Omental fat pad (tissue), 4 donors: ENCODE results near the gene HNRNPR. TPM values are rescaled to one million over a fixed set of nuclear protein-coding genes. Genes with fewer than 3 reads are reported as not detected.

ENCODE experiments used
- ATAC-seq: fragments of 150-250 bp; one replicate; pipeline ENCODE4 v1.9.1; 2016; ENCODE audit warnings: mild to moderate bottlenecking, moderate library complexity; ENCODE audit not compliant: low FRiP score
- DNase-seq: peaks from one replicate; pipeline ENCODE4 v3.0.0-alpha.2; 2019; ENCODE audit warnings: low spot score
- total RNA-seq, 4 donors: library from RNA; depleted of rRNA; stranded (reverse); fragments of >200 nt; gene quantifications; one replicate each; pipeline ENCODE4 v1.1.0, GENCODE V29; 2016
- TF ChIP-seq, protein P1 (sequence below), 3 donors: fragments of 450-650 bp; IDR thresholded peaks; one replicate each; pipeline ENCODE4 v1.5.1; 2016 to 2017; ENCODE audit warnings: antibody characterized with exemption in 3 of 3, mild to moderate bottlenecking in 3 of 3, moderate library complexity in 2 of 3

HNRNPR gene
- total RNA-seq, 4 donors from 2014 or later, result 70.7 to 101 (median 78.8) TPM

DNA sequence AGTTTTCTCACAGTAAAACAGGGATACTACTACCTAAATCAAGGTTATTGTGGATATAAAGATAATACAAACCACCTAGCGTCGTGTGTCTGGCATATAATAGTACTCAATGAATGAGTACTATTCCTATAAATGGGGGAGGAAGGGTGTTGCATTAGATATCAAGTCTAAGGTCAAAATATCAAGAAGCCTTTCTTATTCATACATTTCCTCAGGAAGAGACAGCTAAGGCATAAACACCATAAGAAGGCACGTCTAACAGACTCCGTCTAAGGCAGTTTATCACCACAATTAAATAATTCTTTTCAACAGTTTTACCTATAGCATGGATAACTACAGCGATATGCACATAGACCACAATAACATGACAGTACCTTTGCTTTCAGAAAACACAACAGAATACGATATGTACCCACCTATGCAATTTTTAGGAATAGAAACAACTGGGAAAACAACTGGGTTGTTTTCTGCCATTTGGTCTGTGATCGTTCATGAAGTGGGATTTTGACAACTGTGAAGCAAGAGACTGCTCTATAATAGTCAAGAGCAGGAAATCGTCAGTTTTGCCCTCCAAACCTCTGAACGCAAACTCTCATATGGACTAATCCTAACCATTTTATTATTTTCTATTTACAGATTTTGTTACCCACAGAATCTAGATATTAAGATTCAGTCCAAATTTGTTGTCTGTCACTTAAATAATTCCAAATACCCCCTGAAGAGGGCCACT, 53.1 kb downstream of the HNRNPR start:
- TF ChIP-seq, protein P1, sequence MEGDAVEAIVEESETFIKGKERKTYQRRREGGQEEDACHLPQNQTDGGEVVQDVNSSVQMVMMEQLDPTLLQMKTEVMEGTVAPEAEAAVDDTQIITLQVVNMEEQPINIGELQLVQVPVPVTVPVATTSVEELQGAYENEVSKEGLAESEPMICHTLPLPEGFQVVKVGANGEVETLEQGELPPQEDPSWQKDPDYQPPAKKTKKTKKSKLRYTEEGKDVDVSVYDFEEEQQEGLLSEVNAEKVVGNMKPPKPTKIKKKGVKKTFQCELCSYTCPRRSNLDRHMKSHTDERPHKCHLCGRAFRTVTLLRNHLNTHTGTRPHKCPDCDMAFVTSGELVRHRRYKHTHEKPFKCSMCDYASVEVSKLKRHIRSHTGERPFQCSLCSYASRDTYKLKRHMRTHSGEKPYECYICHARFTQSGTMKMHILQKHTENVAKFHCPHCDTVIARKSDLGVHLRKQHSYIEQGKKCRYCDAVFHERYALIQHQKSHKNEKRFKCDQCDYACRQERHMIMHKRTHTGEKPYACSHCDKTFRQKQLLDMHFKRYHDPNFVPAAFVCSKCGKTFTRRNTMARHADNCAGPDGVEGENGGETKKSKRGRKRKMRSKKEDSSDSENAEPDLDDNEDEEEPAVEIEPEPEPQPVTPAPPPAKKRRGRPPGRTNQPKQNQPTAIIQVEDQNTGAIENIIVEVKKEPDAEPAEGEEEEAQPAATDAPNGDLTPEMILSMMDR (IDR thresholded peaks at IDR 0.05), result no peak
- ATAC-seq (no peak), DNase-seq (no peak)

DNA sequence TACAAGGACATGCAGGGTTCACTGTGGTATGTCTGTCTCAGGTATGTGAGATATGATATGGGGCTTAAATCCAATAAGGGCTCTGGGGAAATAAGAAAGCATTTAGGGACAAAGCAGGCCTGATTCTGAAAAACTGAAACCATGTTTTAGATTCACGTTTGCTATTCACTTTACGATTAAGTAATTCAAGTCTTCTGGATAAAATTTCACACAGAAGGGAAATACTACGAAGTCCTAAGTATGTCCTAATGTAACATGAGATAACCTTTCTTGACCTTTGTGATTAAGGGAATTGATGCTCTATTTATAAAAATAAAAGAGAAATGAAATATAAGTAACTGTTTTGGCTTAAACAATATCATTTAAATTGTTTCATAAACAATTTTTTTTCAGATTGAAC, 55.4 kb downstream of the HNRNPR start:
- DNase-seq (no peak), ATAC-seq (no peak)
- TF ChIP-seq, protein P1 (IDR thresholded peaks at IDR 0.05), result no peak

DNA sequence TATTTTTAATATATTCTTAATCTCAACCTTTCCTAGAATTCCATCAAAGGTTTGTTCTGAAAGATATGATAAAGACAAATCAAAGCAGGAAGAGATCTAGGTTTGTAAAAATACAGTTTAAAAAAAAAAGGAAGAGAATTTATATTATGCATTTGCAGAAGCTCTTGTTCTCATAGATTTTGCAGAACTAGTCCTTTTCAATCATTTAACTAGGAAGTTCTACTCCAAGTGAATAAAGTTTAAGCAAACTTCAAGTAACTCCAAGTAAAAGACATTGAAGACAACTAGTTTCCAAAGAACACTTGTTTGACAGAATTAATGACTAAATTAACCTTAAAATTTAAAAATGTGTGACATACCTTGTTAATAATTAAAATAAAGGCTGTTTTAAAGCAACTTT, 55.9 kb downstream of the HNRNPR start:
- no peak for ATAC-seq
- no peak for DNase-seq
- TF ChIP-seq, protein P1 (IDR thresholded peaks at IDR 0.05), result no peak

DNA sequence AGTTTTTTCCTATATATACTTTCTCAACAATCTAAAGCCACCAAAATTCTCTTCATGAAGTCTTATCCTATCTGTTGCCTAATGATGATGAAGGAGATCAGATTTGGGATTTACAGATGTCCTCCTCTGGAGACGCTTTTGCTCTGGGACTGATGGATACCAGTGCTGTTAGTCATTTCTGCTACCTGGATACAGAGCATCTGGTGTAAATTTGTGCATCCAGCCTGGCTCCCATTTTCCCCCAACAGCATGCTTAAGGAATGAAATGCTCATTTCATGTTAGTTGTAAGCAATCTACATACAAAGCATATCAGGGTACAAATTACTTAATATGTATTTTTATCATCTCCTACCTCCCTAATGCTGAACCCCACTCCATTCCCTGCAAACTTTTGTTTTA, 57.7 kb downstream of the HNRNPR start:
- ATAC-seq, result no peak
- TF ChIP-seq, protein P1 (IDR thresholded peaks at IDR 0.05), result no peak
- DNase-seq, result no peak

DNA sequence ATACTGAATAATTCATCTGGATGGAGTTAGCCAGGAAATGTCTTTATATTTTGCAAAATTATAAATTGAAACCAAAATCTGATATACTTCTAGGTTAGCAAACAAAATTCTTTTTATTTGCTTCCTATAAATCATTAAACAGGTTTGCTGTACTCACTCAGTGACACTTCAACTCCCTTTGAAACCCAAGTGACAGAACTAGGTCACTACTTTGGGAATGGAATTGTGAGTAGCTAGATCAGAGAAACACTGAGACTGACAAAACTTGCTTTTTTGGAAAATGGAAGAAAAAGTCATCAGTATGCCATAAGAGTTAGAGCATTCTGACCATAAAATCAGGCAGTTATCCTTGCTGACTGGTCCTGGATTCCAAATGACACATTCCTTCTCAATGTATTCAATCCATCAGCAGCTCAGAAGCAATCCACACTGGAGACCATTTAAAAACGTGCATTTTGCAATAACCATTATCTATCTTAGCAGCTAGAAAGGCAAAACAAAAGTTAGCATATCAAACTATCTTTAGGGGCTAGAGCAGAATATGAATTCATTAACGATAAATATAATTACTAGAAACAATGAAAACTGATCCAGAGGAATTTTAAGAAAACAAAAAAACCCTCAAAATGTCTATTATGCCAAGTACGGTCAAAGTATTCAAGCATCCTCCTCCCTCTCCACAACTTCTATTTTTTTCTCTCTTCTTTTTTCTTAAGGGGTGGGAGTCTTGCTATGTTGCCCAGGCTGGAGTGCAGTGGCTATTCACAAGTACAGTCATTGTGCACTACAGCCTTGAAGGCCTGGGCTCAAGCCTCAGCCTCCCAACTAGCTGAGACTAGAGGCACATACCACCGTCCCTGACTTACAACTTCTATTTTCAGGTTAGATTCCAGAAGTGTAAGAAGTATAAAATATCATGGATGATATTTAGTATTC, 60.1 kb downstream of the HNRNPR start:
- no peak for ATAC-seq
- no peak for DNase-seq
- TF ChIP-seq, protein P1 (IDR thresholded peaks at IDR 0.05), result no peak

DNA sequence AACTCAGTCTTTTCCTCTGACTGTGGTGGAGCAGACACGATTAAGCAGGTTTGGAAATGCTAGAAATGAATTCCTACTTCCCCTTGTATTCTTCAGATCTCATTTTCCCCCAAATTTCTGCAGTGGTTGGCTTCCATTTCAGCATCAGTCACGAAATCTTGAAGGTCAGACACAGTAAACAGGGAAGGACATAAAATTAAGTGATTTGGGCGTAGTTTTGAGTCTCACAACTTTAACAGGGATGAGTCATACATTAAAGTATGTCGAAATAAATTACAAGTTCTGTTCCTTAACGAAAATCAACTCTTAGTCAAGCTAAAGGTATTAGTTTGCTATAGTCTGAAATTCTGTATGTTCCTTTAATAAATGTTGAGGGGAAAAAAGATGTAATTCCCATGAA, 61.1 kb downstream of the HNRNPR start:
- TF ChIP-seq, protein P1 (IDR thresholded peaks at IDR 0.05), result no peak
- ATAC-seq, result peak; percentile 71
- no peak for DNase-seq
